ENCODE results near the gene MUS81.

DNA sequence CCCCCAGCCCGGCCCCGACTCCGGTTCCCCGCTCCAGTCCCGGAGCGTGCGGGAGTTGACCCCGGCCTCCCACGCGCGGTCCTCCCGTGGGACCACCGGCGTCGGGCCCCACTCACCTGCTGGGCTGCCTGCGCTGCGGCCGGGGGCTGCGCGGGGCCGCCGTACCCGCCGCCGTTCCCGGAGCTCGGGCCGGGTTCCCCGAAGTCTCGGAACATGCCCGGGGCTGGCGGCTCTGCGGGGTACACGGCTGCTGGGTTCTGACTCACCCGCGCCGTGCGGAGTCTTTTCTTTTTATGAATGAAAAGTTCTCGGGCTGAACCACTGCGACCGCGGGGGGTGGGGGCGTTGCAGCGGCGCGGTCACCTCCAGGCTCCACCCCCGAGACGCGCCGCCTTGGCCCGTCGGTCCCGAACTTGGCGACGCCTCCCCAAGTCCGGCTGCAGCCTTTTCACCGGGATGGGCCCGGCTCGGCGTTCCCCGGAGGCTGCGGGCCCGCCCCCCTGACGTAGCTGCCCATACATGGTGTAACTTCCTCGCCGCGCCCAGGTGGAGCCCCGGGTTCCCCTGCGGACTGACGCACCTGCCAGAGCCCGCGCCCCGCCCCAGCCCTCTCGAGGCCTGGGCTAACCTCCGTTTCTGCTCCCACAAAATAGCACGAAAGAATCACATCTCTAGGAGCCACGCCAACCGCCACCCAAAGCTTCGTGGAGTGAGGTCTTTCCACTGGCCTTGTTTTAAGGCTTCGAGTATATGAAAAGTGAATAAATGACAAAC, 40.1 kb downstream of the MUS81 start, which contains the start of gene FOSL1:
- TF ChIP-seq, protein P1, sequence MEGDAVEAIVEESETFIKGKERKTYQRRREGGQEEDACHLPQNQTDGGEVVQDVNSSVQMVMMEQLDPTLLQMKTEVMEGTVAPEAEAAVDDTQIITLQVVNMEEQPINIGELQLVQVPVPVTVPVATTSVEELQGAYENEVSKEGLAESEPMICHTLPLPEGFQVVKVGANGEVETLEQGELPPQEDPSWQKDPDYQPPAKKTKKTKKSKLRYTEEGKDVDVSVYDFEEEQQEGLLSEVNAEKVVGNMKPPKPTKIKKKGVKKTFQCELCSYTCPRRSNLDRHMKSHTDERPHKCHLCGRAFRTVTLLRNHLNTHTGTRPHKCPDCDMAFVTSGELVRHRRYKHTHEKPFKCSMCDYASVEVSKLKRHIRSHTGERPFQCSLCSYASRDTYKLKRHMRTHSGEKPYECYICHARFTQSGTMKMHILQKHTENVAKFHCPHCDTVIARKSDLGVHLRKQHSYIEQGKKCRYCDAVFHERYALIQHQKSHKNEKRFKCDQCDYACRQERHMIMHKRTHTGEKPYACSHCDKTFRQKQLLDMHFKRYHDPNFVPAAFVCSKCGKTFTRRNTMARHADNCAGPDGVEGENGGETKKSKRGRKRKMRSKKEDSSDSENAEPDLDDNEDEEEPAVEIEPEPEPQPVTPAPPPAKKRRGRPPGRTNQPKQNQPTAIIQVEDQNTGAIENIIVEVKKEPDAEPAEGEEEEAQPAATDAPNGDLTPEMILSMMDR (IDR thresholded peaks at IDR 0.05; ENCODE audit: poor library complexity) = no peak
- TF ChIP-seq EZH2 (IDR thresholded peaks at IDR 0.05; ENCODE audit: borderline replicate concordance) = no peak
- TF ChIP-seq EZH2phosphoT487 (IDR thresholded peaks at IDR 0.05; ENCODE audit: low read depth, severe bottlenecking, unreplicated experiment) = no peak
